ENCODE results near the gene NECTIN1.

The NECTIN1 gene

GRCh38 chr11:119728651-119729580, at the start of gene NECTIN1:
TSS of gene NECTIN1 (minus strand) at chr11:119729200. CDS start at chr11:119728553, 647 bp downstream.
- peak; percentile 97 for DNase-seq

GRCh38 chr11:119778391-119779194, 49.6 kb upstream of the NECTIN1 start:
- DNase-seq, result no peak

- DNase-seq, result no peak
These were observed 48.9 kb upstream of the NECTIN1 start for GRCh38 chr11:119777940-119778339.

GRCh38 chr11:119776651-119777050, 47.7 kb upstream of the NECTIN1 start:
- no peak for DNase-seq

GRCh38 chr11:119776031-119776636, 47.1 kb upstream of the NECTIN1 start:
- no peak for DNase-seq

GRCh38 chr11:119774172-119774763, 45.3 kb upstream of the NECTIN1 start:
- no peak for DNase-seq

GRCh38 chr11:119772641-119773415, 43.8 kb upstream of the NECTIN1 start:
- DNase-seq, result peak; percentile 66

- DNase-seq, result no peak
These were observed 43.1 kb upstream of the NECTIN1 start for GRCh38 chr11:119772076-119772475.

GRCh38 chr11:119771172-119771770, 42.3 kb upstream of the NECTIN1 start:
- no peak for DNase-seq

GRCh38 chr11:119765628-119766027, 36.6 kb upstream of the NECTIN1 start:
- DNase-seq, result no peak

- DNase-seq, result peak; percentile 20
These were observed 35.3 kb upstream of the NECTIN1 start for GRCh38 chr11:119764108-119764868.

- no peak for DNase-seq
These were observed 34.2 kb upstream of the NECTIN1 start for GRCh38 chr11:119763071-119763728.

GRCh38 chr11:119759747-119760412, 30.9 kb upstream of the NECTIN1 start:
- no peak for DNase-seq

- DNase-seq, result no peak
These were observed 30.3 kb upstream of the NECTIN1 start for GRCh38 chr11:119759324-119759723.

GRCh38 chr11:119758291-119758690, 29.3 kb upstream of the NECTIN1 start:
- no peak for DNase-seq

- DNase-seq, result no peak
These were observed 28.4 kb upstream of the NECTIN1 start for GRCh38 chr11:119757378-119757777.

- DNase-seq, result no peak
These were observed 27.3 kb upstream of the NECTIN1 start for GRCh38 chr11:119756169-119756865.

GRCh38 chr11:119755356-119756071, 26.5 kb upstream of the NECTIN1 start:
- no peak for DNase-seq

Data from NCI-H1105 (cell line).